ENCODE measurements around the gene RNU1-2. TPM values are rescaled to one million over a fixed set of nuclear protein-coding genes. Genes with fewer than 3 reads are reported as not detected.
"Not testable (repeated sequence)": the region's sequence is repeated elsewhere in the genome, so short reads cannot be mapped to it uniquely, and the experiment has no call there.

The RNU1-2 gene
- total RNA-seq, 1 donor from 2014 or later = 3,042 TPM

DNA sequence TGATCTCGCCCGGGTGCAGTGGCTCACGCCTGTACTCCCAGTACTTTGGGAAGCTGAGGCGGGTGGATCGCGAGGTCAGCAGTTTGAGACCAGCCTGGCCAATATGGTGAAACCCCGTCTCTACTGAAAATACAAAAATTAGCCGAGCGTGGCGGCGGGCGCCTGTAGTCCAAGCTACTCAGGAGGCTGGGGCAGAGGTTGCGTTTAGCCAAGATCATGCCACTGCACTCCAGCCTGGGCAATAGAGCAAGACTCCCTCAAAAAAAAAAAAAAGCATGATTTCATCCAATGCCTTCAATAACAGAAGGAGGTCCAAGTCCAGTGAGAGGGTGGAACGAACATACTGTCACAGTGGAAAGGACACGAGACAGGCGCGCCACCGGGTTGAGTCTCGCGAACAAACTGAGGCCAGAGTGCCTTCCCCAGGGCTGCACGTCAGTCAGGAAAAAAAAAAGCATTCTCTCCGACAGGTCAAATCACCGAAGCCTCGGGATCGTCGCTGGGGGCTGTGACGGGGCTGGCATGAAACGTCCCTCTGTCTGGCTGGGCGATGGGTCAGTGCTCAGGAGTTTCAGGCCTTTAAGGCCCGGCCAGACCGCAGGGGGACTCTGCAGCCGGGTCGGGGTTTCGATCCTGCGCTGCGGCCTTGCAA is 17.5 kb downstream of the RNU1-2 start:
- no peaks in the 10 kb centered on the region for H3K27me3 Mint-ChIP-seq (ENCODE audit: low read depth)
- peak overlapping the region; percentile 79 for H3K4me3 Mint-ChIP-seq
- DNase-seq (ENCODE audit: low read depth, low spot score) = no peak
- TF ChIP-seq, protein P1, sequence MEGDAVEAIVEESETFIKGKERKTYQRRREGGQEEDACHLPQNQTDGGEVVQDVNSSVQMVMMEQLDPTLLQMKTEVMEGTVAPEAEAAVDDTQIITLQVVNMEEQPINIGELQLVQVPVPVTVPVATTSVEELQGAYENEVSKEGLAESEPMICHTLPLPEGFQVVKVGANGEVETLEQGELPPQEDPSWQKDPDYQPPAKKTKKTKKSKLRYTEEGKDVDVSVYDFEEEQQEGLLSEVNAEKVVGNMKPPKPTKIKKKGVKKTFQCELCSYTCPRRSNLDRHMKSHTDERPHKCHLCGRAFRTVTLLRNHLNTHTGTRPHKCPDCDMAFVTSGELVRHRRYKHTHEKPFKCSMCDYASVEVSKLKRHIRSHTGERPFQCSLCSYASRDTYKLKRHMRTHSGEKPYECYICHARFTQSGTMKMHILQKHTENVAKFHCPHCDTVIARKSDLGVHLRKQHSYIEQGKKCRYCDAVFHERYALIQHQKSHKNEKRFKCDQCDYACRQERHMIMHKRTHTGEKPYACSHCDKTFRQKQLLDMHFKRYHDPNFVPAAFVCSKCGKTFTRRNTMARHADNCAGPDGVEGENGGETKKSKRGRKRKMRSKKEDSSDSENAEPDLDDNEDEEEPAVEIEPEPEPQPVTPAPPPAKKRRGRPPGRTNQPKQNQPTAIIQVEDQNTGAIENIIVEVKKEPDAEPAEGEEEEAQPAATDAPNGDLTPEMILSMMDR (conservative IDR thresholded peaks at IDR 0.05) = no peak
- peaks cover 27% of the 10 kb centered on the region for H3K4me1 Mint-ChIP-seq
- peak overlapping the region; percentile 57 for H3K27ac Mint-ChIP-seq (ENCODE audit: unreplicated experiment)
- no peaks in the 10 kb centered on the region for H3K36me3 Mint-ChIP-seq (ENCODE audit: low read depth)
- H3K9me3 Mint-ChIP-seq = no peaks in the 10 kb centered on the region

DNA sequence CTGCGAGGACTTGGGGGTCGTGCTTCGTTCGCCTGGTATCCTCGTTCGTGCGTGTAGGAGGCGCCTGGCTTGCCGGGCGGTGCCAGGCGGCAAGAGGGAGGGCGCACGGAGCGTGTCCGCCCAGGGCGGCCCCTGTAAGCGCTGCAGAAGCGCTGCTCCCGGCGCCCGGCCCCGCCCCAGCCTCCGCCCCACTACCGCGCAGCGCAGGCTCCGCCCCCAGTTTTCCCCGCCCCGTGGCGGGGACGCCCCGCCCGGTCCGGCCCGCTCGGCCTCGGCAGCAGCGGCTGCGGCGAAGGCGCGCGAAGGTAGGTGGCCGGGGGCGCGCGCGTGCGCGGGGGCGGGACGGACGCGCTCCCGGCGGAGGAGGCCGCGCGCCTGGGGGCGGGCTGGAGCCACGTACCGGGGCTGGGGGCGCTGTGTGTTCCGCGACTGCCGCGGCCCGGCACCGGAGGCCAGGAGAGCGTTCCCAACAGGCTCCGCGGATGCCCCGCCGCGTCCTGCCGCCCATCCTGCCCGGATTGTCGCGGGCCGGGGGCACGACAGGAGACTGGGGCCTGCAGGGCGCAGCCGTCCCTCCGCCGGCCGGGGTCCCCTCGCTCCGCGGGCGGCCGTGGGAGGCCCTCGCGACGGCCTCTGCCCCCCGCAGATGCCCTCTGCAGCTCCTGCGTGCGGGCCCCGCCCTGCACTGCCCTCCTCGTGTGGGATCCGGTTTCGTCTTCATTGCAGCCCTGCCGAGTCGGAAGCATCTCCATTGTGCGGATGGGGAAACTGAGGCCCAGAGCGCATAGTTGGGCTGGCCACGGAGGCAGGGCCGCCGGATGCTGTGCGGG is 18.3 kb downstream of the RNU1-2 start:
- no peaks in the 10 kb centered on the region for H3K27me3 Mint-ChIP-seq (ENCODE audit: low read depth)
- no peaks in the 10 kb centered on the region for H3K36me3 Mint-ChIP-seq (ENCODE audit: low read depth)
- no peaks in the 10 kb centered on the region for H3K9me3 Mint-ChIP-seq
- DNase-seq (ENCODE audit: low read depth, low spot score) = peak; percentile 88
- H3K27ac Mint-ChIP-seq (ENCODE audit: unreplicated experiment) = peak overlapping the region; percentile 57
- H3K4me3 Mint-ChIP-seq = peak overlapping the region; percentile 87
- TF ChIP-seq, protein P1 (conservative IDR thresholded peaks at IDR 0.05) = no peak
- peaks cover 27% of the 10 kb centered on the region for H3K4me1 Mint-ChIP-seq

- H3K36me3 Mint-ChIP-seq (ENCODE audit: low read depth); H3K27me3 Mint-ChIP-seq (ENCODE audit: low read depth); DNase-seq (ENCODE audit: low read depth, low spot score); H3K9me3 Mint-ChIP-seq: not testable (repeated sequence)
- H3K27ac Mint-ChIP-seq (ENCODE audit: unreplicated experiment) = peak overlapping the region; percentile 43
- peak overlapping the region; percentile 87 for H3K4me3 Mint-ChIP-seq
- peaks cover 23% of the 10 kb centered on the region for H3K4me1 Mint-ChIP-seq
These were observed 19.3 kb downstream of the RNU1-2 start for GRCh38 chr1:16914928-16915626.

DNA sequence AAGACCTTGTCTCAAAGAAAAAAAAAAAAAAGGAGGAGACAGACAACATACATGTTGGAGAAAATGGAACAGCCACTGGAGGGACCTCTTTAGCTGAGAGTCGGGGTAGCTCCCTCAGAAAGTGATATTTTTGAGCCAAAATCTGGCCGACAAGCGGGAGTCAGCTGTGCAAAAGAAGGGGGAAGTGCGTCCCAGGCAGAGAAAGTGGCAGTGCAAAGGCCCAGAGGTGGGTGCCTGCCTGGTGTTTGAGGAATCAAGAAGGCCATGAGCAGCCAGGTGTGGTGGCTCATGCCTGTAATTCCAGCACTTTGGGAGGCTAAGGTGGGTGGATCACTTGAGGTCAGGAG is 19.8 kb downstream of the RNU1-2 start:
- Mint-ChIP-seq H3K9me3 (no peaks in the 10 kb centered on the region), H3K4me3 (peak overlapping the region; percentile 87), H3K27me3 (ENCODE audit: low read depth) (no peaks in the 10 kb centered on the region), H3K36me3 (ENCODE audit: low read depth) (no peaks in the 10 kb centered on the region), H3K4me1 (peaks cover 23% of the 10 kb centered on the region), H3K27ac (ENCODE audit: unreplicated experiment) (no peak overlapping the region)
- DNase-seq (ENCODE audit: low read depth, low spot score) = no peak
- TF ChIP-seq, protein P1 (conservative IDR thresholded peaks at IDR 0.05) = peak; percentile 23

DNA sequence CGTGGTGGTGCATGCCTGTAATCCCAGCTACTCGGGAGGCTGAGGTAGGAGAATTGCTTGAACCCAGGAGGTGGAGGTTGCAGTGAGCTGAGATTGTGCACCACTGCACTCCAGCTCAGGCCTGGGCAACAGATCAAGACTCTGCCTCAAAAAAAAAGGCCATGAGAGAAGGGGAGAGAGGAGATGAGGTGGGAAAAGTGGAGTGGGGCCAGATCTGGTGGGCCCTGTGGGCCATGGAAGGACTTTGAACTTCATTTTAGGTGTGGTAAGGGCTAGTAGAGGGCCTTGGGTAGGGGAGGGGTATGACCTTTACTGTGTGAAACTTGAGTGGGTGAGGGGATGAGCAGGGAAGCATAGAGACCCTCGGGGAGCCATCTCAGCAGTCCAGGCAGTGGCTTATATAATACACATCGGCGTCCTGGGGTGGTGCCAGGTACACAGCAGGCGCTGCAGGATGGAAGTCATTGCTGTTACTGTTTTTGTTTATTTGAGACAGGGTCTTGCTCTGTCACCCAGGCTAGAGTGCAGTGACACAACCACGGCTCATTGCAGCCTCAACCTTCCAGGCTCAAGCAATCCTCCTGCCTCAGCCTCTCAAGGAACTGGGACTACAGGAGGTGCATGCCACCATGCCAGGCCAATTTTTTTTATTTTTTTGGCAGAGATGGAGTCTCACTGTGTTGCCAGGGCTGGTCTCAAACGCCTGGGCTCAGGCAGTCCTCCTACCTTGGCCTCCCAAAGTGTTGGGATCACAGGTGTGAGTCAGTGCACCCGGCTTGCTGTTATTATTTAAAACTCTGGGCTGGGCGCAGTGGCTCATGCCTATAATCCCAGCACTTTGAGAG is 20.5 kb downstream of the RNU1-2 start:
- H3K4me3 Mint-ChIP-seq = peak overlapping the region; percentile 77

DNA sequence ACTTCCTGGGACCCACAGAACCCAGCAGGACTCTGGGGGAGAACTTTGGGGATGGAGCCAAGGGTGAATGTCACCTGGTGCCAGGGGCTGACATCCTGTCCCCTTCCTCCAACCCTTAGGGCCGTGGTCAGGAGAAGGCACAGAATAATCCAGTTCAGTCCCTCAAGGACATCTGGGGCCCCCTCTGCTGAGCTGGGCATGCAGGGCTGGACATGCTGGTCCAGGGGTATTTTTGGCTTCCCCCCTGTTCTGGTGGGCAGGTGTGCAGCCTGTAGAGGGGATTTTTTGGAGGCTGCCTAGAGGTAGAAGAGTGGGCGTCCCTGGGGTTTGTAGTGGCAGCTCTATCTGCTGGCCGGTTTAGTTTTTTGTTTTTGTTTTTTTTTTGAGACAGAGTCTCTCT is 22.6 kb downstream of the RNU1-2 start:
- Mint-ChIP-seq H3K27me3 (ENCODE audit: low read depth) (no peaks in the 10 kb centered on the region), H3K36me3 (ENCODE audit: low read depth) (no peaks in the 10 kb centered on the region), H3K27ac (ENCODE audit: unreplicated experiment) (no peak overlapping the region), H3K9me3 (no peaks in the 10 kb centered on the region), H3K4me1 (peaks cover 39% of the 10 kb centered on the region), H3K4me3 (no peak overlapping the region)
- no peak for DNase-seq (ENCODE audit: low read depth, low spot score)
- TF ChIP-seq, protein P1 (conservative IDR thresholded peaks at IDR 0.05) = no peak

More for the DNA sequence above, 20.5 kb downstream of the RNU1-2 start:
- H3K4me1 Mint-ChIP-seq = peaks cover 28% of the 10 kb centered on the region
- H3K9me3 Mint-ChIP-seq; H3K36me3 Mint-ChIP-seq (ENCODE audit: low read depth); H3K27me3 Mint-ChIP-seq (ENCODE audit: low read depth); H3K27ac Mint-ChIP-seq (ENCODE audit: unreplicated experiment); DNase-seq (ENCODE audit: low read depth, low spot score): not testable (repeated sequence)

DNA sequence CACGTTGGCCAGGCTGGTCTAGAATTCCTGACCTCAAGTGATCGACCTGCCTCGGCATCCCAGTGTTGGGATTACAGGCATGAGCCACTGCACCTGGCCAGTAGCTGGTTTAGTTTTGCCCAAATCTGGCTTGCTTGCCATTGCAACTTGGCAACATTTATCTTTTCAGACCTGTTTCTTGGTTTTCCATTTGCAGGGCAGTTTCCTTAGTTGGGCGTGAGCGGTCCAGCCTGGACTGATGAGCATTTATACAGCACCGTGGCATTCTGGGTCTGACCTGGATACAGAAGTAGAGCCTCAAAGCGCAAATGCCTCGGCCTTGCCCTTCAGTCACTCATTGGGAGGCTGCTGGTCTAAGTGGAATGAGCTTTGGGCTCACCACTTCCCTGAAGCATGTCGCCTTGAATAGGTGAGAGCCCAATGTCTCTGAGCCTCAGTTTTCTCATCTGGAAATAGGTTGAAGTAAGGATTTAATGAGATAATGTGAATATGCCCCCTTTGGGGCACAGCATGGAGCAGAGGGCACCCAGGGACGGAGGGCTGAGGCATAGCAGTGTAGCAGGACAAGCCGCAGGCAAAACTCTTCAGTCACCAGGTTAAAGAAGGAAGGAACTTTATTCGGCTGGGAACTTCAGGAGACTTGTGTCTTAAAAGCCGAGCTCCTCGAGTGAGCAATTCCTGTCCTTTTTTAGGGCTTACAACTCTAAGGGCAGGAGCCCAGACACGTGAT is 23.3 kb downstream of the RNU1-2 start:
- not testable (repeated sequence) for DNase-seq (ENCODE audit: low read depth, low spot score); H3K9me3 Mint-ChIP-seq; H3K27me3 Mint-ChIP-seq (ENCODE audit: low read depth); H3K27ac Mint-ChIP-seq (ENCODE audit: unreplicated experiment); H3K36me3 Mint-ChIP-seq (ENCODE audit: low read depth)
- peaks cover 41% of the 10 kb centered on the region for H3K4me1 Mint-ChIP-seq
- peak overlapping the region; percentile 61 for H3K4me3 Mint-ChIP-seq

Measured in neural crest cell (in vitro differentiated cells).